GM23338 (cell line): ENCODE results near the gene MLLT3. TPM values are rescaled to one million over a fixed set of nuclear protein-coding genes. Genes with fewer than 3 reads are reported as not detected.

ENCODE experiments used
- ATAC-seq: fragments of 200-7000 bp; cut with Tn5 transposase; 3 replicates; pipeline ENCODE4 v1.9.1; 2020
- DNase-seq: peaks from one replicate; pipeline ENCODE4 v3.0.0-alpha.2; 2015; ENCODE audit warnings: low spot score
- H2AFZ ChIP-seq: fragments of 200-600 bp; sonication (generic); 2 replicates; pipeline ENCODE4 v1.8.0; 2016; ENCODE audit warnings: antibody characterized with exemption, mild to moderate bottlenecking, moderate library complexity
- H3F3A ChIP-seq: fragments of 200-600 bp; sonication (generic); replicated peaks from 2 replicates; pipeline ENCODE4 v1.8.0; 2017; ENCODE audit warnings: antibody characterized with exemption, mixed run types, low read depth
- H3K27ac ChIP-seq: fragments of 200-600 bp; sonication (generic); 2 replicates; pipeline ENCODE4 v1.6.1; 2016; ENCODE audit warnings: low read depth
- H3K27me3 ChIP-seq: fragments of 200-600 bp; sonication (generic); 2 replicates; pipeline ENCODE4 v1.8.0; 2016; ENCODE audit warnings: mild to moderate bottlenecking, mixed run types, moderate library complexity; ENCODE audit not compliant: insufficient read depth
- H3K36me3 ChIP-seq: fragments of 200-600 bp; sonication (generic); 2 replicates; pipeline ENCODE4 v1.8.0; 2016; ENCODE audit warnings: mild to moderate bottlenecking; ENCODE audit not compliant: insufficient read depth
- H3K4me1 ChIP-seq: fragments of 200-600 bp; sonication (generic); 2 replicates; pipeline ENCODE4 v1.8.0; 2016; ENCODE audit warnings: mild to moderate bottlenecking, moderate library complexity; ENCODE audit not compliant: insufficient read depth
- H3K4me2 ChIP-seq: fragments of 200-600 bp; sonication (generic); 2 replicates; pipeline ENCODE4 v1.7.1; 2017; ENCODE audit warnings: mixed run types
- H3K4me3 ChIP-seq: fragments of 200-600 bp; sonication (generic); 2 replicates; pipeline ENCODE4 v1.6.1; 2016; ENCODE audit warnings: mixed run types
- H3K79me2 ChIP-seq: fragments of 200-600 bp; sonication (generic); replicated peaks from 2 replicates; pipeline ENCODE4 v1.8.0; 2017; ENCODE audit warnings: mild to moderate bottlenecking; ENCODE audit not compliant: insufficient read depth
- H3K9me2 ChIP-seq: fragments of 200-600 bp; sonication (generic); 2 replicates; pipeline ENCODE4 v1.8.0; 2017; ENCODE audit not compliant: insufficient read depth
- H4K20me1 ChIP-seq: fragments of 200-600 bp; sonication (generic); replicated peaks from 2 replicates; pipeline ENCODE4 v1.8.0; 2017; ENCODE audit warnings: mild to moderate bottlenecking; ENCODE audit not compliant: insufficient read depth
- H3K27ac Mint-ChIP-seq: 2 replicates; pipeline ENCODE4 v1.8.0; 2020; ENCODE audit warnings: inconsistent platforms, mild to moderate bottlenecking, moderate library complexity, mixed read lengths
- H3K27me3 Mint-ChIP-seq: 3 replicates; pipeline ENCODE4 v1.8.0; 2022; ENCODE audit warnings: low read depth, mild to moderate bottlenecking, moderate library complexity, mixed read lengths, inconsistent platforms; ENCODE audit not compliant: insufficient read depth, poor library complexity
- H3K36me3 Mint-ChIP-seq: 3 replicates; pipeline ENCODE4 v1.8.0; 2021; ENCODE audit warnings: low read depth, mild to moderate bottlenecking, inconsistent platforms, moderate library complexity, mixed read lengths
- H3K4me1 Mint-ChIP-seq: 3 replicates; pipeline ENCODE4 v1.8.0; 2020; ENCODE audit warnings: mild to moderate bottlenecking, inconsistent platforms, mixed read lengths
- H3K4me3 Mint-ChIP-seq: 3 replicates; pipeline ENCODE4 v1.8.0; 2021; ENCODE audit warnings: moderate library complexity, mild to moderate bottlenecking, inconsistent platforms, mixed read lengths
- H3K9me3 Mint-ChIP-seq: 3 replicates; pipeline ENCODE4 v1.8.0; 2020; ENCODE audit warnings: moderate library complexity, mild to moderate bottlenecking, inconsistent platforms, mixed read lengths
- EZH2 ChIP-seq: fragments of 200-600 bp; sonication (generic); IDR thresholded peaks from one replicate; pipeline ENCODE4 v1.8.0; 2017; ENCODE audit warnings: antibody characterized with exemption, mild to moderate bottlenecking, low read depth; ENCODE audit not compliant: unreplicated experiment
- NANOG ChIP-seq: IDR thresholded peaks from 2 replicates; pipeline ENCODE4 v1.6.1; 2016; ENCODE audit warnings: antibody characterized with exemption, borderline replicate concordance
- POLR2AphosphoS5 ChIP-seq: IDR thresholded peaks from 2 replicates; pipeline ENCODE4 v1.6.1; 2016; ENCODE audit warnings: antibody characterized with exemption, low read depth
- ZNF114 ChIP-seq: fragments of 250-450 bp; sonication (Bioruptor Pico); IDR thresholded peaks from 2 replicates; pipeline ENCODE4 v1.5.0; 2020; ENCODE audit warnings: mild to moderate bottlenecking, moderate library complexity
- ZNF331 ChIP-seq: fragments of 250-450 bp; sonication (Bioruptor Pico); IDR thresholded peaks from 2 replicates; pipeline ENCODE4 v1.5.0; 2020; ENCODE audit warnings: low read depth, mild to moderate bottlenecking, moderate library complexity
- polyA plus RNA-seq: library from polyadenylated mRNA; unstranded; fragments of >200 nt; fragmentation: Nextera tagmentation; extraction: Ambion mirVana; gene quantifications from 2 replicates; pipeline ENCODE4 v1.2.1, GENCODE V29; 2016
- total RNA-seq: library from RNA; depleted of rRNA; stranded (reverse); fragments of >200 nt; shearing (Covaris generic); gene quantifications from 2 replicates; pipeline ENCODE4 v1.2.3, GENCODE V29; 2014
- TF ChIP-seq, protein P1 (sequence below): fragments of 250-450 bp; sonication (Bioruptor Pico); IDR thresholded peaks from 2 replicates; pipeline ENCODE4 v1.5.0; 2020; ENCODE audit warnings: mild to moderate bottlenecking, moderate library complexity
- TF ChIP-seq, protein P2 (sequence below): IDR thresholded peaks from 2 replicates; pipeline ENCODE4 v1.6.1; 2016; ENCODE audit warnings: antibody characterized with exemption

The MLLT3 gene
- total and polyA plus RNA-seq, 2 experiments from 2014 or later: 7.5 to 9.5 TPM

DNA sequence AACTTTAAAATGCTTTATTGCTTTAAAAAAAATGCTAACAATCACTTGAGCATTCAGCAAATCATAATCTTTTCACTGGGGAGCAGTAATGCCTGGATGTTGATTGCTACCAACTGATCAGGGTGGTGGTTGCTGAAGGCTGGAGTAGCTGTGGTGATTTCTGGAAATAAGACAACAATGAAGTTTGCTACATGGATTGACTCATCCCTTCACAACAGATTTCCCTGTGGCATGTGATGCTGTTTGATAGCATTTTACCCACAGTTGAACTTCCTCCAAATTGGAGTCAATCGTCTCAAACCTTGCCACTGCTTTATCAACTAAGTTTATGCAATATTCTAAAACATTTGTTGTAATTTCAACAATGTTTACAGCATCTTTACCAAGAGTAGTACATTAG is 83.3 kb downstream of the MLLT3 start (continued):
- TF ChIP-seq, protein P1, sequence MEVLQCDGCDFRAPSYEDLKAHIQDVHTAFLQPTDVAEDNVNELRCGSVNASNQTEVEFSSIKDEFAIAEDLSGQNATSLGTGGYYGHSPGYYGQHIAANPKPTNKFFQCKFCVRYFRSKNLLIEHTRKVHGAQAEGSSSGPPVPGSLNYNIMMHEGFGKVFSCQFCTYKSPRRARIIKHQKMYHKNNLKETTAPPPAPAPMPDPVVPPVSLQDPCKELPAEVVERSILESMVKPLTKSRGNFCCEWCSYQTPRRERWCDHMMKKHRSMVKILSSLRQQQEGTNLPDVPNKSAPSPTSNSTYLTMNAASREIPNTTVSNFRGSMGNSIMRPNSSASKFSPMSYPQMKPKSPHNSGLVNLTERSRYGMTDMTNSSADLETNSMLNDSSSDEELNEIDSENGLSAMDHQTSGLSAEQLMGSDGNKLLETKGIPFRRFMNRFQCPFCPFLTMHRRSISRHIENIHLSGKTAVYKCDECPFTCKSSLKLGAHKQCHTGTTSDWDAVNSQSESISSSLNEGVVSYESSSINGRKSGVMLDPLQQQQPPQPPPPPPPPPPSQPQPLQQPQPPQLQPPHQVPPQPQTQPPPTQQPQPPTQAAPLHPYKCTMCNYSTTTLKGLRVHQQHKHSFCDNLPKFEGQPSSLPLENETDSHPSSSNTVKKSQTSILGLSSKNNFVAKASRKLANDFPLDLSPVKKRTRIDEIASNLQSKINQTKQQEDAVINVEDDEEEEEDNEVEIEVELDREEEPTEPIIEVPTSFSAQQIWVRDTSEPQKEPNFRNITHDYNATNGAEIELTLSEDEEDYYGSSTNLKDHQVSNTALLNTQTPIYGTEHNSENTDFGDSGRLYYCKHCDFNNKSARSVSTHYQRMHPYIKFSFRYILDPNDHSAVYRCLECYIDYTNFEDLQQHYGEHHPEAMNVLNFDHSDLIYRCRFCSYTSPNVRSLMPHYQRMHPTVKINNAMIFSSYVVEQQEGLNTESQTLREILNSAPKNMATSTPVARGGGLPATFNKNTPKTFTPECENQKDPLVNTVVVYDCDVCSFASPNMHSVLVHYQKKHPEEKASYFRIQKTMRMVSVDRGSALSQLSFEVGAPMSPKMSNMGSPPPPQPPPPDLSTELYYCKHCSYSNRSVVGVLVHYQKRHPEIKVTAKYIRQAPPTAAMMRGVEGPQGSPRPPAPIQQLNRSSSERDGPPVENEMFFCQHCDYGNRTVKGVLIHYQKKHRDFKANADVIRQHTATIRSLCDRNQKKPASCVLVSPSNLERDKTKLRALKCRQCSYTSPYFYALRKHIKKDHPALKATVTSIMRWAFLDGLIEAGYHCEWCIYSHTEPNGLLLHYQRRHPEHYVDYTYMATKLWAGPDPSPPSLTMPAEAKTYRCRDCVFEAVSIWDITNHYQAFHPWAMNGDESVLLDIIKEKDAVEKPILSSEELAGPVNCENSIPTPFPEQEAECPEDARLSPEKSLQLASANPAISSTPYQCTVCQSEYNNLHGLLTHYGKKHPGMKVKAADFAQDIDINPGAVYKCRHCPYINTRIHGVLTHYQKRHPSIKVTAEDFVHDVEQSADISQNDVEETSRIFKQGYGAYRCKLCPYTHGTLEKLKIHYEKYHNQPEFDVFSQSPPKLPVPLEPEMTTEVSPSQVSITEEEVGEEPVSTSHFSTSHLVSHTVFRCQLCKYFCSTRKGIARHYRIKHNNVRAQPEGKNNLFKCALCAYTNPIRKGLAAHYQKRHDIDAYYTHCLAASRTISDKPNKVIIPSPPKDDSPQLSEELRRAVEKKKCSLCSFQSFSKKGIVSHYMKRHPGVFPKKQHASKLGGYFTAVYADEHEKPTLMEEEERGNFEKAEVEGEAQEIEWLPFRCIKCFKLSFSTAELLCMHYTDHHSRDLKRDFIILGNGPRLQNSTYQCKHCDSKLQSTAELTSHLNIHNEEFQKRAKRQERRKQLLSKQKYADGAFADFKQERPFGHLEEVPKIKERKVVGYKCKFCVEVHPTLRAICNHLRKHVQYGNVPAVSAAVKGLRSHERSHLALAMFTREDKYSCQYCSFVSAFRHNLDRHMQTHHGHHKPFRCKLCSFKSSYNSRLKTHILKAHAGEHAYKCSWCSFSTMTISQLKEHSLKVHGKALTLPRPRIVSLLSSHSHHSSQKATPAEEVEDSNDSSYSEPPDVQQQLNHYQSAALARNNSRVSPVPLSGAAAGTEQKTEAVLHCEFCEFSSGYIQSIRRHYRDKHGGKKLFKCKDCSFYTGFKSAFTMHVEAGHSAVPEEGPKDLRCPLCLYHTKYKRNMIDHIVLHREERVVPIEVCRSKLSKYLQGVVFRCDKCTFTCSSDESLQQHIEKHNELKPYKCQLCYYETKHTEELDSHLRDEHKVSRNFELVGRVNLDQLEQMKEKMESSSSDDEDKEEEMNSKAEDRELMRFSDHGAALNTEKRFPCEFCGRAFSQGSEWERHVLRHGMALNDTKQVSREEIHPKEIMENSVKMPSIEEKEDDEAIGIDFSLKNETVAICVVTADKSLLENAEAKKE (CRISPR knock-in tag): no peak
- TF ChIP-seq POLR2AphosphoS5: no peak
- TF ChIP-seq EZH2: no peak
- no peak for TF ChIP-seq NANOG

- Mint-ChIP-seq H3K9me3 (peaks cover 28% of the 10 kb centered on the region), H3K4me3 (no peak overlapping the region), H3K4me1 (peaks cover 2% of the 10 kb centered on the region; the same call in 2 of the 3 replicates), H3K27ac (no peak overlapping the region), H3K27me3 (peaks cover 2% of the 10 kb centered on the region), H3K36me3 (peaks cover 28% of the 10 kb centered on the region)
- Histone ChIP-seq H2AFZ (no peak overlapping the region), H3K9me2 (no peaks in the 10 kb centered on the region; the same call in 1 of the 2 replicates), H3K79me2 (no peaks in the 10 kb centered on the region), H3F3A (no peaks in the 10 kb centered on the region), H3K36me3 (no peaks in the 10 kb centered on the region), H3K4me2 (no peak overlapping the region), H3K27ac (no peak overlapping the region), H3K4me3 (no peak overlapping the region), H4K20me1 (no peaks in the 10 kb centered on the region), H3K27me3 (no peaks in the 10 kb centered on the region), H3K4me1 (no peaks in the 10 kb centered on the region)
- ATAC-seq: no peak
- no peak for DNase-seq
- TF ChIP-seq, protein P1 (CRISPR knock-in tag): no peak
- TF ChIP-seq NANOG: no peak
- TF ChIP-seq ZNF331 (CRISPR knock-in tag): no peak
- TF ChIP-seq, protein P2, sequence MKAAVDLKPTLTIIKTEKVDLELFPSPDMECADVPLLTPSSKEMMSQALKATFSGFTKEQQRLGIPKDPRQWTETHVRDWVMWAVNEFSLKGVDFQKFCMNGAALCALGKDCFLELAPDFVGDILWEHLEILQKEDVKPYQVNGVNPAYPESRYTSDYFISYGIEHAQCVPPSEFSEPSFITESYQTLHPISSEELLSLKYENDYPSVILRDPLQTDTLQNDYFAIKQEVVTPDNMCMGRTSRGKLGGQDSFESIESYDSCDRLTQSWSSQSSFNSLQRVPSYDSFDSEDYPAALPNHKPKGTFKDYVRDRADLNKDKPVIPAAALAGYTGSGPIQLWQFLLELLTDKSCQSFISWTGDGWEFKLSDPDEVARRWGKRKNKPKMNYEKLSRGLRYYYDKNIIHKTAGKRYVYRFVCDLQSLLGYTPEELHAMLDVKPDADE: no peak
- no peak for TF ChIP-seq ZNF114 (CRISPR knock-in tag)
These were observed 84.2 kb downstream of the MLLT3 start for GRCh38 chr9:20538092-20538491.
